HepG2 (cell line): ENCODE results near the gene KIF6. TPM values are rescaled to one million over a fixed set of nuclear protein-coding genes. Genes with fewer than 3 reads are reported as not detected.

Source experiments
- KDM4B ChIP-seq: sonication (generic); formaldehyde crosslinking; IDR thresholded peaks from 2 replicates; pipeline ENCODE4 v1.4.0; 2020; ENCODE audit warnings: missing genetic modification reagents
- SP4 ChIP-seq: sonication (generic); formaldehyde crosslinking; IDR thresholded peaks from 2 replicates; pipeline ENCODE4 v1.8.1; 2023; ENCODE audit warnings: mild to moderate bottlenecking, missing genetic modification reagents
- STAT5B ChIP-seq: sonication (generic); formaldehyde crosslinking; IDR thresholded peaks from 2 replicates; pipeline ENCODE4 v1.4.0; 2020; ENCODE audit warnings: missing genetic modification reagents
- ZNF160 ChIP-seq: sonication (generic); formaldehyde crosslinking; IDR thresholded peaks from 2 replicates; pipeline ENCODE4 v1.8.0; 2022; ENCODE audit warnings: mild to moderate bottlenecking, inconsistent platforms, missing genetic modification reagents
- ZNF557 ChIP-seq: sonication (generic); formaldehyde crosslinking; IDR thresholded peaks from 2 replicates; pipeline ENCODE4 v1.4.0; 2020; ENCODE audit warnings: missing genetic modification reagents
- polyA plus RNA-seq, 8 experiments: library from polyadenylated mRNA; depleted of rRNA in 3 of 8; stranded (reverse) in 7 of 8; unstranded in 1 of 8; fragments of >200 nt; fragmentation: Illumina TruSeq in 4 of 8; extraction: Trizol in 4 of 8; gene quantifications; 2 replicates each; pipeline versions ENCODE4 v1.2.1 to v1.2.3, GENCODE V29; 2011 to 2016; ENCODE audit warnings: low read depth in 4 of 8, missing spikeins in 1 of 8, mixed read lengths in 1 of 8; ENCODE audit not compliant: insufficient read depth in 1 of 8
- total RNA-seq, 5 experiments: library from RNA; depleted of rRNA; stranded (reverse); fragments of >200 nt; fragmentation: Illumina TruSeq; extraction: Trizol; gene quantifications; 2 replicates each; pipeline ENCODE4 v1.2.3, GENCODE V29; 2016; ENCODE audit warnings: low read depth in 1 of 5
- TF ChIP-seq, protein P1 (sequence below): sonication (generic); formaldehyde crosslinking; IDR thresholded peaks from 2 replicates; pipeline ENCODE4 v1.4.0; 2020; ENCODE audit warnings: mild to moderate bottlenecking, low read depth, missing genetic modification reagents
- TF ChIP-seq, protein P2 (sequence below): sonication (generic); formaldehyde crosslinking; IDR thresholded peaks from 2 replicates; pipeline ENCODE4 v1.8.1; 2023; ENCODE audit warnings: mild to moderate bottlenecking, missing genetic modification reagents
- TF ChIP-seq, protein P3 (sequence below): sonication (generic); formaldehyde crosslinking; IDR thresholded peaks from 2 replicates; pipeline ENCODE4 v1.5.0; 2020; ENCODE audit warnings: missing genetic modification reagents
- TF ChIP-seq, protein P4 (sequence below): sonication (generic); formaldehyde crosslinking; IDR thresholded peaks from 2 replicates; pipeline ENCODE4 v1.5.1; 2020; ENCODE audit warnings: missing genetic modification reagents, mild to moderate bottlenecking, borderline replicate concordance

Gene KIF6
- total and polyA plus RNA-seq, 2 of the 13 experiments (the other 11 are each of a cell fraction or from before 2014, with no cell fraction given), result 0.04 to 0.27 TPM

DNA sequence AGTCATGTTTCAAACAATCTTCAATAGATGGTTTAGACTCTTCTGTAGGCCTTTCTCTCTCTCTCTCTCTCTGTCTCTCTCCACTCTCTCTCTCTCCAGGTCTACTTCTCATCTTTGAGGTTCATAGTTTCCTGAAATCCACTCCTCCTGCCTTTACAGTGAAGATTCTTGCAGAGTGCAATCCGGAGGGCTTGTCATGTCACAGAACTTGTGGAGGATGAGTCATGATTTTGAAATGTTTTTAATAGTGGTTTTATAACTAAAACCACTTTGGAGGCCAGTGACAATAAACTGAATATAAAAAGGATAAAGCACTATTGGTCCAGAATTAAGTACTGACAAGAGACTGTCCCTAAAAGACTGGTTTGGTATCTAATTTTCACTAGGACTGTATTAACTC, 156.3 kb downstream of the KIF6 start (continued):
- TF ChIP-seq, protein P1, sequence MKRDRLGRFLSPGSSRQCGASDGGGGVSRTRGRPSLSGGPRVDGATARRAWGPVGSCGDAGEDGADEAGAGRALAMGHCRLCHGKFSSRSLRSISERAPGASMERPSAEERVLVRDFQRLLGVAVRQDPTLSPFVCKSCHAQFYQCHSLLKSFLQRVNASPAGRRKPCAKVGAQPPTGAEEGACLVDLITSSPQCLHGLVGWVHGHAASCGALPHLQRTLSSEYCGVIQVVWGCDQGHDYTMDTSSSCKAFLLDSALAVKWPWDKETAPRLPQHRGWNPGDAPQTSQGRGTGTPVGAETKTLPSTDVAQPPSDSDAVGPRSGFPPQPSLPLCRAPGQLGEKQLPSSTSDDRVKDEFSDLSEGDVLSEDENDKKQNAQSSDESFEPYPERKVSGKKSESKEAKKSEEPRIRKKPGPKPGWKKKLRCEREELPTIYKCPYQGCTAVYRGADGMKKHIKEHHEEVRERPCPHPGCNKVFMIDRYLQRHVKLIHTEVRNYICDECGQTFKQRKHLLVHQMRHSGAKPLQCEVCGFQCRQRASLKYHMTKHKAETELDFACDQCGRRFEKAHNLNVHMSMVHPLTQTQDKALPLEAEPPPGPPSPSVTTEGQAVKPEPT (CRISPR knock-in tag), result no peak
- TF ChIP-seq, protein P2, sequence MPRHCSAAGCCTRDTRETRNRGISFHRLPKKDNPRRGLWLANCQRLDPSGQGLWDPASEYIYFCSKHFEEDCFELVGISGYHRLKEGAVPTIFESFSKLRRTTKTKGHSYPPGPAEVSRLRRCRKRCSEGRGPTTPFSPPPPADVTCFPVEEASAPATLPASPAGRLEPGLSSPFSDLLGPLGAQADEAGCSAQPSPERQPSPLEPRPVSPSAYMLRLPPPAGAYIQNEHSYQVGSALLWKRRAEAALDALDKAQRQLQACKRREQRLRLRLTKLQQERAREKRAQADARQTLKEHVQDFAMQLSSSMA (CRISPR knock-in tag), result no peak
- no peak for TF ChIP-seq ZNF160 (CRISPR knock-in tag)
- TF ChIP-seq STAT5B (CRISPR knock-in tag), result no peak
- TF ChIP-seq, protein P3, sequence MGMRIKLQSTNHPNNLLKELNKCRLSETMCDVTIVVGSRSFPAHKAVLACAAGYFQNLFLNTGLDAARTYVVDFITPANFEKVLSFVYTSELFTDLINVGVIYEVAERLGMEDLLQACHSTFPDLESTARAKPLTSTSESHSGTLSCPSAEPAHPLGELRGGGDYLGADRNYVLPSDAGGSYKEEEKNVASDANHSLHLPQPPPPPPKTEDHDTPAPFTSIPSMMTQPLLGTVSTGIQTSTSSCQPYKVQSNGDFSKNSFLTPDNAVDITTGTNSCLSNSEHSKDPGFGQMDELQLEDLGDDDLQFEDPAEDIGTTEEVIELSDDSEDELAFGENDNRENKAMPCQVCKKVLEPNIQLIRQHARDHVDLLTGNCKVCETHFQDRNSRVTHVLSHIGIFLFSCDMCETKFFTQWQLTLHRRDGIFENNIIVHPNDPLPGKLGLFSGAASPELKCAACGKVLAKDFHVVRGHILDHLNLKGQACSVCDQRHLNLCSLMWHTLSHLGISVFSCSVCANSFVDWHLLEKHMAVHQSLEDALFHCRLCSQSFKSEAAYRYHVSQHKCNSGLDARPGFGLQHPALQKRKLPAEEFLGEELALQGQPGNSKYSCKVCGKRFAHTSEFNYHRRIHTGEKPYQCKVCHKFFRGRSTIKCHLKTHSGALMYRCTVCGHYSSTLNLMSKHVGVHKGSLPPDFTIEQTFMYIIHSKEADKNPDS (CRISPR knock-in tag), result no peak
- TF ChIP-seq KDM4B (CRISPR knock-in tag), result no peak
- no peak for TF ChIP-seq SP4 (CRISPR knock-in tag)
- TF ChIP-seq, protein P4, sequence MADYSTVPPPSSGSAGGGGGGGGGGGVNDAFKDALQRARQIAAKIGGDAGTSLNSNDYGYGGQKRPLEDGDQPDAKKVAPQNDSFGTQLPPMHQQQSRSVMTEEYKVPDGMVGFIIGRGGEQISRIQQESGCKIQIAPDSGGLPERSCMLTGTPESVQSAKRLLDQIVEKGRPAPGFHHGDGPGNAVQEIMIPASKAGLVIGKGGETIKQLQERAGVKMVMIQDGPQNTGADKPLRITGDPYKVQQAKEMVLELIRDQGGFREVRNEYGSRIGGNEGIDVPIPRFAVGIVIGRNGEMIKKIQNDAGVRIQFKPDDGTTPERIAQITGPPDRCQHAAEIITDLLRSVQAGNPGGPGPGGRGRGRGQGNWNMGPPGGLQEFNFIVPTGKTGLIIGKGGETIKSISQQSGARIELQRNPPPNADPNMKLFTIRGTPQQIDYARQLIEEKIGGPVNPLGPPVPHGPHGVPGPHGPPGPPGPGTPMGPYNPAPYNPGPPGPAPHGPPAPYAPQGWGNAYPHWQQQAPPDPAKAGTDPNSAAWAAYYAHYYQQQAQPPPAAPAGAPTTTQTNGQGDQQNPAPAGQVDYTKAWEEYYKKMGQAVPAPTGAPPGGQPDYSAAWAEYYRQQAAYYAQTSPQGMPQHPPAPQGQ (CRISPR knock-in tag), result no peak
- TF ChIP-seq ZNF557 (CRISPR knock-in tag), result no peak
- TF ChIP-seq, all 625 proteins: peak for 0
